PC-9 (cell line): Measurements from ENCODE around the gene TUBA8. TPM values are rescaled to one million over a fixed set of nuclear protein-coding genes. Genes with fewer than 3 reads are reported as not detected.

ENCODE experiments used
- BruUV-seq: library from RNA; stranded (reverse); fragments of 400-500 nt; replicated peaks from 2 replicates; lab custom pipeline; 2021; lab: Mats Ljungman, UMichigan
- CTCF ChIA-PET: fragments of 300-600 bp; sonication (Branson Sonifier 250); formaldehyde crosslinking; loops from one replicate; lab custom pipeline; 2022; ENCODE audit warnings: antibody characterized with exemption; lab: Charles Lee
- POLR2A ChIA-PET: fragments of 300-600 bp; sonication (Branson Sonifier 250); formaldehyde crosslinking; loops from one replicate; lab custom pipeline; 2022; ENCODE audit warnings: antibody characterized with exemption; ENCODE audit not compliant: unreplicated experiment; lab: Charles Lee
- DNase-seq, 2 experiments: peaks; one replicate each; pipeline versions ENCODE4 v3.0.0 to v3.0.0-alpha.2; 2015 to 2022; ENCODE audit warnings: mixed read lengths in 1 of 2
- H2AFZ ChIP-seq: fragments of 200-600 bp; sonication (generic); 2 replicates; pipeline ENCODE4 v1.8.1; 2017; ENCODE audit warnings: antibody characterized with exemption
- H3F3A ChIP-seq: fragments of 200-600 bp; sonication (generic); 2 replicates; pipeline ENCODE4 v1.8.1; 2017; ENCODE audit warnings: antibody characterized with exemption, mild to moderate bottlenecking, low read depth; ENCODE audit not compliant: insufficient read depth
- H3K27ac ChIP-seq: fragments of 200-600 bp; sonication (generic); 2 replicates; pipeline ENCODE4 v1.6.1; 2016; ENCODE audit warnings: mixed run types
- H3K27me3 ChIP-seq: fragments of 200-600 bp; sonication (generic); 2 replicates; pipeline ENCODE4 v1.6.1; 2016; ENCODE audit warnings: low read depth, mixed run types; ENCODE audit not compliant: insufficient read depth
- H3K36me3 ChIP-seq: fragments of 200-600 bp; sonication (generic); 2 replicates; pipeline ENCODE4 v1.6.1; 2016; ENCODE audit warnings: low read depth, mixed run types
- H3K4me1 ChIP-seq: fragments of 200-600 bp; sonication (generic); replicated peaks from 2 replicates; pipeline ENCODE4 v1.6.1; 2016; ENCODE audit warnings: mixed run types; ENCODE audit not compliant: insufficient read depth
- H3K4me2 ChIP-seq: fragments of 200-600 bp; sonication (generic); 2 replicates; pipeline ENCODE4 v1.6.1; 2017; ENCODE audit warnings: mixed run types
- H3K4me3 ChIP-seq: fragments of 200-600 bp; sonication (generic); 2 replicates; pipeline ENCODE4 v1.6.1; 2016; ENCODE audit warnings: mixed run types
- H3K79me2 ChIP-seq: fragments of 200-600 bp; sonication (generic); 2 replicates; pipeline ENCODE4 v1.6.1; 2017; ENCODE audit warnings: low read depth, mixed run types
- H3K9me2 ChIP-seq: fragments of 200-600 bp; sonication (generic); 2 replicates; pipeline ENCODE4 v1.8.1; 2017; ENCODE audit warnings: mild to moderate bottlenecking; ENCODE audit not compliant: insufficient read depth
- H3K9me3 ChIP-seq: fragments of 200-600 bp; sonication (generic); 2 replicates; pipeline ENCODE4 v1.8.1; 2016; ENCODE audit warnings: low read depth; ENCODE audit not compliant: insufficient read depth
- H4K20me1 ChIP-seq: fragments of 200-600 bp; sonication (generic); 2 replicates; pipeline ENCODE4 v1.8.1; 2017; ENCODE audit not compliant: insufficient read depth
- EZH2 ChIP-seq: fragments of 200-600 bp; sonication (generic); IDR thresholded peaks from 2 replicates; pipeline ENCODE4 v1.8.0; 2017; ENCODE audit warnings: antibody characterized with exemption, low read depth
- intact Hi-C: fragments of 100-400 bp; cut with micrococcal nuclease; formaldehyde crosslinking; loops from one replicate; pipeline ENCODE4 v1.10.0; 2022; ENCODE audit not compliant: unreplicated experiment
- total RNA-seq: library from RNA; stranded (reverse); gene quantifications from 2 replicates; pipeline ENCODE4 v1.2.3, GENCODE V29; 2021
- TF ChIP-seq, protein P1 (sequence below): fragments of 200-600 bp; sonication (generic); conservative IDR thresholded peaks from 2 replicates; pipeline ENCODE4 v1.6.1; 2017; ENCODE audit warnings: mixed run types, antibody characterized with exemption, mild to moderate bottlenecking, moderate library complexity

Gene TUBA8
- total RNA-seq, 1 experiment from 2014 or later = 0.72 TPM

DNA sequence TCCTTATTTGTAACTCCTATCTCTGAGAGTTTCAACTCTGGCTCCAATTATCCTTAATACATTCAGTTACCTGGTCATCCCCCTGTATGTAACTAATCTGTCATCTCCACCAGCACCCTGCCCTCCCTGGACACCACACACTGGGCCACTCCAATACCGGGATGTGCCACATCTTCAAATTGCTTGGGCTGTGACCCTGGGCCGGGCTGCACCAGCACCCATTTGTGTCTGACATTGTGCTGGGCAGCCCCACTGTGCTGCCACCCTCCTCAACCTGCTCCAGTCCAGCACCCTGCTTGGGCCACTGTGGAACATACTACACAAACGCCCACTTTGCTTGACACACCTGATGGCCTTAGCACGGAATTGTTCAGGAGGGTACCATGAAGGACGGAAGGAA, 37.2 kb downstream of the TUBA8 start:
- Histone ChIP-seq H3F3A (peaks cover 8% of the 10 kb centered on the region; the same call in 1 of the 2 replicates), H3K4me1 (0 out of 2 replicates have a peak, but pooled peaks cover 7% of the 10 kb centered on the region), H3K4me3 (no peak overlapping the region), H2AFZ (no peak overlapping the region), H3K79me2 (no peaks in the 10 kb centered on the region), H3K27ac (no peak overlapping the region), H4K20me1 (no peaks in the 10 kb centered on the region), H3K9me2 (no peaks in the 10 kb centered on the region), H3K9me3 (no peaks in the 10 kb centered on the region), H3K4me2 (no peak overlapping the region), H3K27me3 (no peaks in the 10 kb centered on the region), H3K36me3 (no peaks in the 10 kb centered on the region)
- no peak for DNase-seq
- no TSS peak for BruUV-seq
- TF ChIP-seq, protein P1, sequence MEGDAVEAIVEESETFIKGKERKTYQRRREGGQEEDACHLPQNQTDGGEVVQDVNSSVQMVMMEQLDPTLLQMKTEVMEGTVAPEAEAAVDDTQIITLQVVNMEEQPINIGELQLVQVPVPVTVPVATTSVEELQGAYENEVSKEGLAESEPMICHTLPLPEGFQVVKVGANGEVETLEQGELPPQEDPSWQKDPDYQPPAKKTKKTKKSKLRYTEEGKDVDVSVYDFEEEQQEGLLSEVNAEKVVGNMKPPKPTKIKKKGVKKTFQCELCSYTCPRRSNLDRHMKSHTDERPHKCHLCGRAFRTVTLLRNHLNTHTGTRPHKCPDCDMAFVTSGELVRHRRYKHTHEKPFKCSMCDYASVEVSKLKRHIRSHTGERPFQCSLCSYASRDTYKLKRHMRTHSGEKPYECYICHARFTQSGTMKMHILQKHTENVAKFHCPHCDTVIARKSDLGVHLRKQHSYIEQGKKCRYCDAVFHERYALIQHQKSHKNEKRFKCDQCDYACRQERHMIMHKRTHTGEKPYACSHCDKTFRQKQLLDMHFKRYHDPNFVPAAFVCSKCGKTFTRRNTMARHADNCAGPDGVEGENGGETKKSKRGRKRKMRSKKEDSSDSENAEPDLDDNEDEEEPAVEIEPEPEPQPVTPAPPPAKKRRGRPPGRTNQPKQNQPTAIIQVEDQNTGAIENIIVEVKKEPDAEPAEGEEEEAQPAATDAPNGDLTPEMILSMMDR = no peak
- TF ChIP-seq EZH2 = no peak
- ChIA-PET POLR2A (no interaction called here), CTCF (no interaction called here)
- intact Hi-C loops = no loop called here

DNA sequence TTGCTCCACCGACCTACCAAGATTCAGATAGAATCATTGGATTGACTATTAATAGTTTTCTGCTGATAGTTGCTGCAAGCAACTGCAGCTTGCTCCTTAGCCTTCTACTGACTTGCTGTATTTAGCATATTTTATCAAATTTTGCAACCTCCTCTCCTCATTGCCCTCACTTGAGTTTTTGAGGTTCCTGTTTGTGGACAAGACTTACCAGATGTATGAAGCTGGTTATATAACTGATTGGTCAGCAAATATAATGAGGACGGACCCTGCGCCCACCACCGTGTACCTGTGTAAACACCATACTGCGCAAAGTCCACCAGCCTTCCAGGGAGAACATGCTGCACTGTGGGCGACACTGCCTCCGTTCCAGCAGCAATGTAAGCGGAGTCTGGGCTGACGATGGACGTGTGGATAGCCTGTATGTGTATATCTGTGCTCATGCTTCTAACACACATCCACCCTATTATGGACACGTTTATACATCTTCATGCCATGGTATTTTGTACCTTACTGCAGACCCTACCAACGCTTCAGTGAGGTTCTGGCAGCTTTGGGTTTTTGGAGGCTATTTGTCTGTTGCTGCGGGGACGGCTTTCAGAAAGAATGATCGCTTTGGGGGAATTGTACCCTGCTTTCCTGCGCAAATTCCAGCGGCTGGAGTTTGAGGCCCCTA, 37.8 kb downstream of the TUBA8 start:
- Histone ChIP-seq H3K4me2 (peak overlapping the region; percentile 86), H3K9me3 (no peaks in the 10 kb centered on the region), H4K20me1 (no peaks in the 10 kb centered on the region), H3K36me3 (no peaks in the 10 kb centered on the region), H3K79me2 (no peaks in the 10 kb centered on the region), H3K27me3 (no peaks in the 10 kb centered on the region), H3K4me3 (peak overlapping the region; percentile 83; the same call in 1 of the 2 replicates), H3K4me1 (0 out of 2 replicates have a peak, but pooled peaks cover 7% of the 10 kb centered on the region), H2AFZ (no peak overlapping the region), H3F3A (peaks cover 8% of the 10 kb centered on the region; the same call in 1 of the 2 replicates), H3K9me2 (no peaks in the 10 kb centered on the region), H3K27ac (no peak overlapping the region)
- ChIA-PET POLR2A (no interaction called here), CTCF (no interaction called here)
- BruUV-seq = no TSS peak
- DNase-seq = no peak
- TF ChIP-seq EZH2 = no peak
- TF ChIP-seq, protein P1 = no peak
- intact Hi-C loops = no loop called here

DNA sequence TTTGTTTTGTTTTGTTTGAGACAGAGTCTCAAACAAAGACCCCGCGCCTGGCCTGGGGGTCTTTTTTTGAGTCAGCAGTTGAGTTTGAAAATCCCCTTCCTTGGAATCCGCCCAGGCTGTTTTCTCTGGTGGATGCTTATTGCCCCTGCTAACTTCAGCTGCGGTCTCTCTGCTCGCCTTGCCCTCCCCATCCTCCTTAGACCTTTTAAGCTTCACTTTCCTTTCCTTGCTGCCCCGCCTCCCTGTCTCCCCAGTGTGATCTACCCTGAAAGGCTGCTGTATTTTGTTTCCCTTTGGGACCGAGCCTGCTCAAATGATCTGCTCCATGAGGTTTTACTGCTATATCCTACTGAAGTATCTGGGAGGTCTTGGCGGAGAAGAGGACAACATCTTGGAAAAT, 41.9 kb downstream of the TUBA8 start:
- BruUV-seq = no TSS peak

More for the DNA sequence above, 41.9 kb downstream of the TUBA8 start:
- no peaks in the 10 kb centered on the region for H3K9me2 ChIP-seq
- H3K9me3 ChIP-seq = no peaks in the 10 kb centered on the region
- 0 out of 2 replicates have a peak, but pooled peaks cover 7% of the 10 kb centered on the region for H3K4me1 ChIP-seq
- H3K27me3 ChIP-seq = no peaks in the 10 kb centered on the region
- H3K4me2 ChIP-seq = no peak overlapping the region
- H3K4me3 ChIP-seq = no peak overlapping the region
- H4K20me1 ChIP-seq = no peaks in the 10 kb centered on the region
- TF ChIP-seq, protein P1 = no peak
- no peak for TF ChIP-seq EZH2
- H3K27ac ChIP-seq = no peak overlapping the region
- CTCF ChIA-PET = interaction anchor here (0.6 kb wide), 1 partner anchor 981 kb away, joined by 10 read pairs; no protein-coding TSS in a partner anchor
- no peaks in the 10 kb centered on the region for H3K79me2 ChIP-seq
- POLR2A ChIA-PET = no interaction called here
- H2AFZ ChIP-seq = no peak overlapping the region
- H3F3A ChIP-seq = peaks cover 8% of the 10 kb centered on the region; the same call in 1 of the 2 replicates
- intact Hi-C loops = no loop called here
- no peaks in the 10 kb centered on the region for H3K36me3 ChIP-seq
- no peak for DNase-seq
